GM23338 (cell line): ENCODE measurements around the gene ELAPOR1. TPM values are rescaled to one million over a fixed set of nuclear protein-coding genes. Genes with fewer than 3 reads are reported as not detected.

Experiments
- ATAC-seq: fragments of 200-7000 bp; cut with Tn5 transposase; 3 replicates; pipeline ENCODE4 v1.9.1; 2020
- DNase-seq: peaks from one replicate; pipeline ENCODE4 v3.0.0-alpha.2; 2015; ENCODE audit warnings: low spot score
- H2AFZ ChIP-seq: fragments of 200-600 bp; sonication (generic); 2 replicates; pipeline ENCODE4 v1.8.0; 2016; ENCODE audit warnings: antibody characterized with exemption, mild to moderate bottlenecking, moderate library complexity
- H3F3A ChIP-seq: fragments of 200-600 bp; sonication (generic); replicated peaks from 2 replicates; pipeline ENCODE4 v1.8.0; 2017; ENCODE audit warnings: antibody characterized with exemption, mixed run types, low read depth
- H3K27ac ChIP-seq: fragments of 200-600 bp; sonication (generic); 2 replicates; pipeline ENCODE4 v1.6.1; 2016; ENCODE audit warnings: low read depth
- H3K27me3 ChIP-seq: fragments of 200-600 bp; sonication (generic); 2 replicates; pipeline ENCODE4 v1.8.0; 2016; ENCODE audit warnings: mild to moderate bottlenecking, mixed run types, moderate library complexity; ENCODE audit not compliant: insufficient read depth
- H3K36me3 ChIP-seq: fragments of 200-600 bp; sonication (generic); 2 replicates; pipeline ENCODE4 v1.8.0; 2016; ENCODE audit warnings: mild to moderate bottlenecking; ENCODE audit not compliant: insufficient read depth
- H3K4me1 ChIP-seq: fragments of 200-600 bp; sonication (generic); 2 replicates; pipeline ENCODE4 v1.8.0; 2016; ENCODE audit warnings: mild to moderate bottlenecking, moderate library complexity; ENCODE audit not compliant: insufficient read depth
- H3K4me2 ChIP-seq: fragments of 200-600 bp; sonication (generic); 2 replicates; pipeline ENCODE4 v1.7.1; 2017; ENCODE audit warnings: mixed run types
- H3K4me3 ChIP-seq: fragments of 200-600 bp; sonication (generic); 2 replicates; pipeline ENCODE4 v1.6.1; 2016; ENCODE audit warnings: mixed run types
- H3K79me2 ChIP-seq: fragments of 200-600 bp; sonication (generic); replicated peaks from 2 replicates; pipeline ENCODE4 v1.8.0; 2017; ENCODE audit warnings: mild to moderate bottlenecking; ENCODE audit not compliant: insufficient read depth
- H3K9me2 ChIP-seq: fragments of 200-600 bp; sonication (generic); 2 replicates; pipeline ENCODE4 v1.8.0; 2017; ENCODE audit not compliant: insufficient read depth
- H4K20me1 ChIP-seq: fragments of 200-600 bp; sonication (generic); replicated peaks from 2 replicates; pipeline ENCODE4 v1.8.0; 2017; ENCODE audit warnings: mild to moderate bottlenecking; ENCODE audit not compliant: insufficient read depth
- H3K27ac Mint-ChIP-seq: 2 replicates; pipeline ENCODE4 v1.8.0; 2020; ENCODE audit warnings: inconsistent platforms, mild to moderate bottlenecking, moderate library complexity, mixed read lengths
- H3K27me3 Mint-ChIP-seq: 3 replicates; pipeline ENCODE4 v1.8.0; 2022; ENCODE audit warnings: low read depth, mild to moderate bottlenecking, moderate library complexity, mixed read lengths, inconsistent platforms; ENCODE audit not compliant: insufficient read depth, poor library complexity
- H3K36me3 Mint-ChIP-seq: 3 replicates; pipeline ENCODE4 v1.8.0; 2021; ENCODE audit warnings: low read depth, mild to moderate bottlenecking, inconsistent platforms, moderate library complexity, mixed read lengths
- H3K4me1 Mint-ChIP-seq: 3 replicates; pipeline ENCODE4 v1.8.0; 2020; ENCODE audit warnings: mild to moderate bottlenecking, inconsistent platforms, mixed read lengths
- H3K4me3 Mint-ChIP-seq: 3 replicates; pipeline ENCODE4 v1.8.0; 2021; ENCODE audit warnings: moderate library complexity, mild to moderate bottlenecking, inconsistent platforms, mixed read lengths
- H3K9me3 Mint-ChIP-seq: 3 replicates; pipeline ENCODE4 v1.8.0; 2020; ENCODE audit warnings: moderate library complexity, mild to moderate bottlenecking, inconsistent platforms, mixed read lengths
- CTCF ChIP-seq, 2 experiments: fragments of 200-600 bp in 1 of 2; sonication (generic) in 1 of 2; conservative IDR thresholded peaks; 2 replicates each; pipeline versions ENCODE4 v1.5.1 to v1.6.1; 2016 to 2017; ENCODE audit warnings: antibody characterized with exemption in 2 of 2, low read depth in 2 of 2, mild to moderate bottlenecking in 2 of 2, moderate library complexity in 1 of 2
- ETS1 ChIP-seq: IDR thresholded peaks from 2 replicates; pipeline ENCODE4 v1.6.1; 2016; ENCODE audit warnings: antibody characterized with exemption
- JUNB ChIP-seq: IDR thresholded peaks from one replicate; pipeline ENCODE4 v1.6.1; 2016; ENCODE audit warnings: antibody characterized with exemption; ENCODE audit not compliant: unreplicated experiment
- ZNF114 ChIP-seq: fragments of 250-450 bp; sonication (Bioruptor Pico); IDR thresholded peaks from 2 replicates; pipeline ENCODE4 v1.5.0; 2020; ENCODE audit warnings: mild to moderate bottlenecking, moderate library complexity
- ZNF462 ChIP-seq: fragments of 250-450 bp; sonication (Bioruptor Pico); IDR thresholded peaks from 2 replicates; pipeline ENCODE4 v1.5.0; 2020; ENCODE audit warnings: mild to moderate bottlenecking, moderate library complexity
- polyA plus RNA-seq: library from polyadenylated mRNA; unstranded; fragments of >200 nt; fragmentation: Nextera tagmentation; extraction: Ambion mirVana; gene quantifications from 2 replicates; pipeline ENCODE4 v1.2.1, GENCODE V29; 2016
- total RNA-seq: library from RNA; depleted of rRNA; stranded (reverse); fragments of >200 nt; shearing (Covaris generic); gene quantifications from 2 replicates; pipeline ENCODE4 v1.2.3, GENCODE V29; 2014

Gene ELAPOR1
- total and polyA plus RNA-seq, 2 experiments from 2014 or later = 0.92 to 2.4 TPM

- no peak for TF ChIP-seq ZNF462
- no peak for TF ChIP-seq ZNF114 (CRISPR knock-in tag)
- no peak for TF ChIP-seq ETS1
Measured at GRCh38 chr1:109111386-109112055, 2.4 kb upstream of the ELAPOR1 start (continued).

- Histone ChIP-seq H3K36me3 (no peaks in the 10 kb centered on the region), H3K9me2 (no peaks in the 10 kb centered on the region), H4K20me1 (no peaks in the 10 kb centered on the region), H2AFZ (peak overlapping the region; percentile 12; the same call in 1 of the 2 replicates), H3K4me1 (peaks cover 11% of the 10 kb centered on the region), H3F3A (no peaks in the 10 kb centered on the region), H3K79me2 (no peaks in the 10 kb centered on the region), H3K27ac (no peak overlapping the region), H3K27me3 (peaks cover 54% of the 10 kb centered on the region), H3K4me2 (peak overlapping the region; percentile 89; the same call in 1 of the 2 replicates), H3K4me3 (peak overlapping the region; percentile 83; the same call in 1 of the 2 replicates)
- TF ChIP-seq JUNB (no peak), CTCF (conservative IDR thresholded peaks at IDR 0.05; ENCODE audit: low read depth in 2 of 2) (peak in 1 of 2 experiments; percentile 38; a peak in 2 of 4 replicates)
- no peak overlapping the region for H3K27ac Mint-ChIP-seq
- no peaks in the 10 kb centered on the region; the same call in 2 of the 3 replicates for H3K36me3 Mint-ChIP-seq
- H3K27me3 Mint-ChIP-seq = peaks cover 37% of the 10 kb centered on the region
- no peaks in the 10 kb centered on the region for H3K9me3 Mint-ChIP-seq
- no peak for ATAC-seq
- H3K4me3 Mint-ChIP-seq = peak overlapping the region; percentile 78; the same call in 2 of the 3 replicates
- H3K4me1 Mint-ChIP-seq = peaks cover 7% of the 10 kb centered on the region
- no peak for DNase-seq
Measured at GRCh38 chr1:109112056-109112651, 1.8 kb upstream of the ELAPOR1 start.
